Esophagus squamous epithelium (tissue), 4 donors: ENCODE measurements around the gene RTL5.

Experiments
- POLR2A ChIP-seq, 4 donors: fragments of 450-650 bp; IDR thresholded peaks; one replicate each; pipeline ENCODE4 v1.6.1; 2017; ENCODE audit warnings: antibody characterized with exemption in 4 of 4, mild to moderate bottlenecking in 4 of 4, moderate library complexity in 3 of 4
- TF ChIP-seq, protein P1 (sequence below), 6 experiments: fragments of 450-650 bp in 4 of 6; fragments of 200-600 bp in 2 of 6; sonication (generic) in 2 of 6; IDR thresholded peaks; one replicate each; pipeline ENCODE4 v1.5.1; 2016 to 2019; ENCODE audit warnings: antibody characterized with exemption in 6 of 6, mild to moderate bottlenecking in 4 of 6, moderate library complexity in 4 of 6

DNA sequence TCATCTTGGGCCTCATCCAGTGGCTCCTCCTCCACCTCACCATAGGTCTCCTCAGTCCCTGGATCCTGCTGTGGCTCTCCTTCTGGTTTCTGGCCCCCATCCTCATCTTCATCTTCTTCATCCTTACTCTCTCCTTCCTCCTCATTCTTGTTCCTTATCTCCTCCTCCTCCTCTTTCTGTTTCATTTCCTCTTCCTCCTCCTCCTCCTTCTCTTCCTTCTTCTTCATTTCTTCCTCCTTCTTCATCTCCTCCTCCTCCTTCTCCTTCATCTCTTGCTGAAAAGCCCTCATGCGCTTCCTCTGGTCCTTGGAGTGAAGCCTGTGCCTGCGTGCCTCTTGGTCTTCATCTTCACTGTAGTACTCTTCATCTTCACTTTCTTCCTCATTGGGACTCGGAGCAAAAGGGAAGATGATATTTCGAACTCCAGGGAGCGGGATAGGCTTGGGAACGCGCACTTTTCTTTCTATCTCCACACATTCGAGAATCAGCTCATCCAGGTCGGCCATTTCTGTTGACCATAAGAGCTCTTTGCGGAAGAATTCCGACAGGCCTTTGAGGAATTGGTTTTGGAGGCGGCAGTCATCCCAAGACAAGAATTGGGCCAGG is 1.5 kb downstream of the RTL5 start:
- TF ChIP-seq, protein P1, sequence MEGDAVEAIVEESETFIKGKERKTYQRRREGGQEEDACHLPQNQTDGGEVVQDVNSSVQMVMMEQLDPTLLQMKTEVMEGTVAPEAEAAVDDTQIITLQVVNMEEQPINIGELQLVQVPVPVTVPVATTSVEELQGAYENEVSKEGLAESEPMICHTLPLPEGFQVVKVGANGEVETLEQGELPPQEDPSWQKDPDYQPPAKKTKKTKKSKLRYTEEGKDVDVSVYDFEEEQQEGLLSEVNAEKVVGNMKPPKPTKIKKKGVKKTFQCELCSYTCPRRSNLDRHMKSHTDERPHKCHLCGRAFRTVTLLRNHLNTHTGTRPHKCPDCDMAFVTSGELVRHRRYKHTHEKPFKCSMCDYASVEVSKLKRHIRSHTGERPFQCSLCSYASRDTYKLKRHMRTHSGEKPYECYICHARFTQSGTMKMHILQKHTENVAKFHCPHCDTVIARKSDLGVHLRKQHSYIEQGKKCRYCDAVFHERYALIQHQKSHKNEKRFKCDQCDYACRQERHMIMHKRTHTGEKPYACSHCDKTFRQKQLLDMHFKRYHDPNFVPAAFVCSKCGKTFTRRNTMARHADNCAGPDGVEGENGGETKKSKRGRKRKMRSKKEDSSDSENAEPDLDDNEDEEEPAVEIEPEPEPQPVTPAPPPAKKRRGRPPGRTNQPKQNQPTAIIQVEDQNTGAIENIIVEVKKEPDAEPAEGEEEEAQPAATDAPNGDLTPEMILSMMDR (IDR thresholded peaks at IDR 0.05) = no peak
- no peak for TF ChIP-seq POLR2A (IDR thresholded peaks at IDR 0.05)
